Thyroid gland (tissue), 4 donors: ENCODE data around the gene SMCO4.
"Not testable (repeated sequence)": the region's sequence is repeated elsewhere in the genome, so short reads cannot be mapped to it uniquely, and the experiment has no call there.

Source experiments
- CTCF ChIP-seq, 6 experiments: fragments of 200-600 bp in 3 of 6; fragments of 450-650 bp in 3 of 6; sonication (generic) in 3 of 6; IDR thresholded peaks; one replicate each; pipeline ENCODE4 v1.5.1; 2016 to 2019; ENCODE audit warnings: antibody characterized with exemption in 6 of 6, mild to moderate bottlenecking in 2 of 6, inconsistent platforms in 1 of 6, moderate library complexity in 1 of 6
- POLR2A ChIP-seq, 2 donors: fragments of 450-650 bp; IDR thresholded peaks; one replicate each; pipeline ENCODE4 v1.6.1; 2017; ENCODE audit warnings: antibody characterized with exemption in 2 of 2, mild to moderate bottlenecking in 2 of 2, moderate library complexity in 1 of 2

GRCh38 chr11:93535578-93535977 is 7.6 kb downstream of the SMCO4 start:
- TF ChIP-seq POLR2A, CTCF (IDR thresholded peaks at IDR 0.05): not testable (repeated sequence)
